Caco-2 (cell line): Measurements from ENCODE around the gene COQ5. TPM values are rescaled to one million over a fixed set of nuclear protein-coding genes. Genes with fewer than 3 reads are reported as not detected.
"Not testable (repeated sequence)": the region's sequence is repeated elsewhere in the genome, so short reads cannot be mapped to it uniquely, and the experiment has no call there.

Source experiments
- BruUV-seq: library from RNA; stranded (reverse); fragments of 400-500 nt; replicated peaks from 2 replicates; lab custom pipeline; 2021; lab: Mats Ljungman, UMichigan
- CTCF ChIA-PET: fragments of 300-600 bp; sonication (Branson Sonifier 250); formaldehyde crosslinking; loops from one replicate; lab custom pipeline; 2022; ENCODE audit warnings: antibody characterized with exemption; lab: Charles Lee
- POLR2A ChIA-PET: fragments of 300-600 bp; sonication (Branson Sonifier 250); formaldehyde crosslinking; loops from one replicate; lab custom pipeline; 2022; ENCODE audit warnings: antibody characterized with exemption; lab: Charles Lee
- DNase-seq, 2 experiments: peaks; one replicate each; pipeline versions ENCODE4 v3.0.0 to v3.0.0-alpha.2; 2020 to 2022
- H3K27me3 ChIP-seq: replicated peaks from 2 replicates; pipeline ENCODE4 v1.6.0; 2011; ENCODE audit warnings: low read length; ENCODE audit not compliant: control insufficient read depth, insufficient read depth
- H3K36me3 ChIP-seq: 2 replicates; pipeline ENCODE4 v1.5.1; 2011; ENCODE audit warnings: low read length; ENCODE audit not compliant: control insufficient read depth, insufficient read depth
- H3K4me1 ChIP-seq: fragments of 250-450 bp; sonication (Bioruptor Pico); 2 replicates; pipeline ENCODE4 v1.5.1; 2020; ENCODE audit warnings: mild to moderate bottlenecking
- H3K4me3 ChIP-seq: 2 replicates; pipeline ENCODE4 v1.5.1; 2011; ENCODE audit warnings: low read depth, mild to moderate bottlenecking, control low read depth, low read length
- H3K9me3 ChIP-seq: fragments of 250-450 bp; sonication (Bioruptor Pico); 2 replicates; pipeline ENCODE4 v1.5.1; 2020; ENCODE audit warnings: mild to moderate bottlenecking, moderate library complexity
- H3K27ac Mint-ChIP-seq: one replicate; pipeline ENCODE4 v1.8.0; 2022; ENCODE audit warnings: mixed read lengths; ENCODE audit not compliant: unreplicated experiment
- H3K27me3 Mint-ChIP-seq: one replicate; pipeline ENCODE4 v1.8.0; 2022; ENCODE audit warnings: mixed read lengths; ENCODE audit not compliant: insufficient read depth, unreplicated experiment
- H3K36me3 Mint-ChIP-seq: one replicate; pipeline ENCODE4 v1.8.0; 2022; ENCODE audit warnings: mild to moderate bottlenecking, mixed read lengths; ENCODE audit not compliant: insufficient read depth, unreplicated experiment
- H3K4me1 Mint-ChIP-seq: one replicate; pipeline ENCODE4 v1.8.0; 2022; ENCODE audit warnings: low read depth, mixed read lengths; ENCODE audit not compliant: unreplicated experiment
- H3K4me3 Mint-ChIP-seq: one replicate; pipeline ENCODE4 v1.8.0; 2022; ENCODE audit warnings: mild to moderate bottlenecking, moderate library complexity, mixed read lengths; ENCODE audit not compliant: unreplicated experiment
- H3K9me3 Mint-ChIP-seq: one replicate; pipeline ENCODE4 v1.8.0; 2022; ENCODE audit warnings: mixed read lengths; ENCODE audit not compliant: unreplicated experiment
- intact Hi-C: fragments of 100-400 bp; cut with micrococcal nuclease; formaldehyde crosslinking; loops from one replicate; pipeline ENCODE4 v1.10.0; 2022; ENCODE audit not compliant: unreplicated experiment
- total RNA-seq: library from RNA; stranded (reverse); gene quantifications from 2 replicates; pipeline ENCODE4 v1.2.3, GENCODE V29; 2022
- TF ChIP-seq, protein P1 (sequence below), 2 experiments: fragments of 200-600 bp in 1 of 2; IDR thresholded peaks; 1 replicate in 1 of 2; 2 replicates in 1 of 2; pipeline versions ENCODE4 v1.5.1 to v1.8.0; 2011 to 2022; ENCODE audit warnings: antibody characterized with exemption in 1 of 2, control low read depth in 1 of 2, inconsistent platforms in 1 of 2, low read depth in 1 of 2, low read length in 1 of 2, mild to moderate bottlenecking in 1 of 2, moderate library complexity in 1 of 2; ENCODE audit not compliant: insufficient read depth in 1 of 2, severe bottlenecking in 1 of 2, unreplicated experiment in 1 of 2

Gene COQ5
- total RNA-seq, 1 experiment from 2014 or later: 20.7 TPM

- H3K9me3 Mint-ChIP-seq: no peaks in the 10 kb centered on the region
- no peaks in the 10 kb centered on the region for H3K4me1 Mint-ChIP-seq
- Histone ChIP-seq H3K4me3 (no peak overlapping the region), H3K36me3 (no peaks in the 10 kb centered on the region), H3K4me1 (peaks cover 23% of the 10 kb centered on the region), H3K27me3 (no peaks in the 10 kb centered on the region), H3K9me3 (no peaks in the 10 kb centered on the region)
- H3K27ac Mint-ChIP-seq: no peak overlapping the region
- peaks cover 43% of the 10 kb centered on the region for H3K36me3 Mint-ChIP-seq
- intact Hi-C loops: no loop called here
- DNase-seq: no peak
- H3K4me3 Mint-ChIP-seq: no peak overlapping the region
- H3K27me3 Mint-ChIP-seq: no peaks in the 10 kb centered on the region
- TF ChIP-seq, protein P1, sequence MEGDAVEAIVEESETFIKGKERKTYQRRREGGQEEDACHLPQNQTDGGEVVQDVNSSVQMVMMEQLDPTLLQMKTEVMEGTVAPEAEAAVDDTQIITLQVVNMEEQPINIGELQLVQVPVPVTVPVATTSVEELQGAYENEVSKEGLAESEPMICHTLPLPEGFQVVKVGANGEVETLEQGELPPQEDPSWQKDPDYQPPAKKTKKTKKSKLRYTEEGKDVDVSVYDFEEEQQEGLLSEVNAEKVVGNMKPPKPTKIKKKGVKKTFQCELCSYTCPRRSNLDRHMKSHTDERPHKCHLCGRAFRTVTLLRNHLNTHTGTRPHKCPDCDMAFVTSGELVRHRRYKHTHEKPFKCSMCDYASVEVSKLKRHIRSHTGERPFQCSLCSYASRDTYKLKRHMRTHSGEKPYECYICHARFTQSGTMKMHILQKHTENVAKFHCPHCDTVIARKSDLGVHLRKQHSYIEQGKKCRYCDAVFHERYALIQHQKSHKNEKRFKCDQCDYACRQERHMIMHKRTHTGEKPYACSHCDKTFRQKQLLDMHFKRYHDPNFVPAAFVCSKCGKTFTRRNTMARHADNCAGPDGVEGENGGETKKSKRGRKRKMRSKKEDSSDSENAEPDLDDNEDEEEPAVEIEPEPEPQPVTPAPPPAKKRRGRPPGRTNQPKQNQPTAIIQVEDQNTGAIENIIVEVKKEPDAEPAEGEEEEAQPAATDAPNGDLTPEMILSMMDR (IDR thresholded peaks at IDR 0.05; ENCODE audit: insufficient read depth in 1 of 2, low read depth in 1 of 2, low read length in 1 of 2, severe bottlenecking in 1 of 2, unreplicated experiment in 1 of 2): no peak
- CTCF ChIA-PET: no interaction called here
- BruUV-seq: no TSS peak
- POLR2A ChIA-PET: no interaction called here
Observed at GRCh38 chr12:120532701-120533238, 3.8 kb upstream of the COQ5 start.

DNA sequence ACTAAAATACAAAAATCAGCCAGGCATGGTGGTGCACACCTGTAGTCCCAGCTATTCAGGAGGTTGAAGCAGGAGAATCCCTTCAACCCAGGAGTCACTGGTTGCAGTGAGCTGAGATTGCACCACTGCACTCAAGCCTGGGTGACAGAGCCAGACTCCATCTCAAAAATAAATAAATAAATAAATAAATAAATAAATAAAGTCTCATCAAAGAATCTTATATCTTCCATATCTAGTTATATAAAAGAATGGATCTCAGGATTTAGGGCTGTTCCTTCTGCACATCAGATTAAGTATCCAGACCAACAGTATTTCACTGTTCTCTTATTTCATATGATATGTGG lies 1.4 kb upstream of the COQ5 start:
- Mint-ChIP-seq H3K36me3 (peaks cover 28% of the 10 kb centered on the region), H3K4me3 (peak overlapping the region; percentile 81)
- POLR2A ChIA-PET: interaction anchor here (0.9 to 2.0 kb wide), 3 partner anchors 34 to 213 kb away, joined by 4 to 12 read pairs (median 6); partner anchors contain the start of genes DYNLL1 and POP5
- DNase-seq, H3K27ac Mint-ChIP-seq, H3K4me1 ChIP-seq, CTCF ChIA-PET, H3K27me3 Mint-ChIP-seq, H3K9me3 Mint-ChIP-seq, H3K9me3 ChIP-seq, H3K4me1 Mint-ChIP-seq, intact Hi-C loops, H3K27me3 ChIP-seq, BruUV-seq, H3K36me3 ChIP-seq: not testable (repeated sequence)
- peak overlapping the region; percentile 89 for H3K4me3 ChIP-seq

DNA sequence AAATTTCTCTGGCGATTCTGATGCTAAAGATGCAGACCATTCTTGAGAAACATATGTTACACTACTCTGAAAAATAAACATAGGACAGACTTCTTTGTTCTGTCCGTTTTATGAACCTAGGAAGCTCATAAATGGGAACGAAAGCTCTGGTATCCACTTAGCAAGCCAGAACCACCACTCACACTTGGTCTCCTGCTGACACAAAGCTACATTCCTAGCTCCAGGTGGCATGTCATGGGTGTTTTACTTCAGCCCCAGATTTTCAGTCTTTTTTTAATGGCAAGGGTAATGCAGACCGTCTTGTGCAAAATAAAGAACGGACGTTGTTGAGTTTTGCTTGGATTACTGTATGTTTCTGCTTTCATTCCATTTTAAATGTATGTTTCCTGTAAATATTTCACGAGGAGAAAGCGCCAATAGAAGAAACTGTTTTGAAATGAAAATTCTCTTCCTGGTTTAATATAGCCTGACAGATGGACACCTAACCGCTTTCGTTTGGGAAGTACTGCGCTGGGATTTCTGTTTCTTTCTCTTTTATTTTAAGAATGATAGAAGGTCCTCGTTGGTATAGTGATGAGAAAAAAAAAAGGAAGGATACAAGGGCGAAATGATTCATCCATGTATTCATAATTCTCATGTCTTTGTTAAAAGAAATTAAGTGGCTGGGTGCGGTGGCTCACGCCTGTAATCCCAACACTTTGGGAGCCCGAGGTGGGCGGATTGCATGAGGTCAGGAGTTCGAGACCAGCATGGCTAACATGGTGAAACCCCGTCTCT lies 871 bp upstream of the COQ5 start:
- intact Hi-C loops: loop anchor here (1.0 to 5.0 kb wide), 3 partner anchors 35 to 63 kb away; partner anchors contain the start of genes POP5 and SRSF9

More for the DNA sequence above, 871 bp upstream of the COQ5 start:
- Mint-ChIP-seq H3K27ac (peak overlapping the region; percentile 93), H3K36me3 (peaks cover 24% of the 10 kb centered on the region), H3K4me3 (peak overlapping the region; percentile 81), H3K4me1 (peaks cover 6% of the 10 kb centered on the region), H3K9me3 (no peaks in the 10 kb centered on the region), H3K27me3 (no peaks in the 10 kb centered on the region)
- no peaks in the 10 kb centered on the region for H3K9me3 ChIP-seq
- H3K36me3 ChIP-seq: no peaks in the 10 kb centered on the region
- DNase-seq: peak; percentile 58 to 63
- TF ChIP-seq, protein P1 (IDR thresholded peaks at IDR 0.05; ENCODE audit: insufficient read depth in 1 of 2, low read depth in 1 of 2, low read length in 1 of 2, severe bottlenecking in 1 of 2, unreplicated experiment in 1 of 2): peak; percentile 17 to 20
- peak overlapping the region; percentile 89 for H3K4me3 ChIP-seq
- peaks cover 5% of the 10 kb centered on the region; the same call in 1 of the 2 replicates for H3K4me1 ChIP-seq
- H3K27me3 ChIP-seq: no peaks in the 10 kb centered on the region
- POLR2A ChIA-PET: interaction anchor here (0.7 to 2.0 kb wide), 9 partner anchors 10 to 238 kb away, joined by 3 to 12 read pairs (median 4); partner anchors contain the start of genes DYNLL1, POP5 and RNU4-2
- BruUV-seq: no TSS peak
- CTCF ChIA-PET: interaction anchor here (0.9 to 1.7 kb wide), 8 partner anchors 9 to 228 kb away, joined by 3 to 10 read pairs (median 3); partner anchors contain the start of genes DYNLL1, POP5 and SIRT4
